Hepatocyte (in vitro differentiated cells): ENCODE results near the gene CDK14. TPM values are rescaled to one million over a fixed set of nuclear protein-coding genes. Genes with fewer than 3 reads are reported as not detected.
A peak's percentile ranks its signal among the peaks of the same experiment; 100 is the strongest.

Source experiments
- DNase-seq: peaks from one replicate; pipeline ENCODE4 v3.0.0-alpha.2; 2016; ENCODE audit warnings: low spot score
- H2AFZ ChIP-seq: fragments of 200-600 bp; sonication (generic); 2 replicates; pipeline ENCODE4 v1.6.0; 2016; ENCODE audit warnings: antibody characterized with exemption, mild to moderate bottlenecking
- H3K27ac ChIP-seq: fragments of 200-600 bp; sonication (generic); 2 replicates; pipeline ENCODE4 v1.5.1; 2016; ENCODE audit warnings: mild to moderate bottlenecking
- H3K27me3 ChIP-seq: fragments of 200-600 bp; sonication (generic); 2 replicates; pipeline ENCODE4 v1.6.1; 2016
- H3K36me3 ChIP-seq: fragments of 200-600 bp; sonication (generic); replicated peaks from 2 replicates; pipeline ENCODE4 v1.5.1; 2016; ENCODE audit warnings: low read depth; ENCODE audit not compliant: insufficient read depth
- H3K4me1 ChIP-seq: fragments of 200-600 bp; sonication (generic); 2 replicates; pipeline ENCODE4 v1.5.1; 2016; ENCODE audit warnings: mild to moderate bottlenecking, moderate library complexity; ENCODE audit not compliant: insufficient read depth
- H3K4me2 ChIP-seq: fragments of 200-600 bp; sonication (generic); 2 replicates; pipeline ENCODE4 v1.6.0; 2016
- H3K4me3 ChIP-seq: fragments of 200-600 bp; sonication (generic); 2 replicates; pipeline ENCODE4 v1.5.1; 2016; ENCODE audit warnings: mild to moderate bottlenecking
- H3K79me2 ChIP-seq: fragments of 200-600 bp; sonication (generic); 2 replicates; pipeline ENCODE4 v1.6.0; 2017; ENCODE audit warnings: mild to moderate bottlenecking
- H3K9me2 ChIP-seq: fragments of 200-600 bp; sonication (generic); replicated peaks from 2 replicates; pipeline ENCODE4 v1.6.0; 2017; ENCODE audit warnings: mild to moderate bottlenecking; ENCODE audit not compliant: insufficient read depth
- H3K9me3 ChIP-seq: fragments of 200-600 bp; sonication (generic); 2 replicates; pipeline ENCODE4 v1.5.1; 2016; ENCODE audit warnings: low read depth, mild to moderate bottlenecking
- H4K20me1 ChIP-seq: fragments of 200-600 bp; sonication (generic); 2 replicates; pipeline ENCODE4 v1.6.0; 2016; ENCODE audit warnings: mild to moderate bottlenecking; ENCODE audit not compliant: insufficient read depth, poor library complexity, severe bottlenecking
- CTCF ChIP-seq: fragments of 200-600 bp; sonication (generic); IDR thresholded peaks from 2 replicates; pipeline ENCODE4 v1.5.1; 2016; ENCODE audit warnings: antibody characterized with exemption, mild to moderate bottlenecking; ENCODE audit not compliant: poor library complexity
- EZH2 ChIP-seq: fragments of 200-600 bp; sonication (generic); IDR thresholded peaks from 2 replicates; pipeline ENCODE4 v1.6.1; 2016; ENCODE audit warnings: antibody characterized with exemption, mild to moderate bottlenecking, borderline replicate concordance
- EZH2phosphoT487 ChIP-seq: fragments of 200-600 bp; sonication (generic); IDR thresholded peaks from one replicate; pipeline ENCODE4 v1.6.1; 2018; ENCODE audit warnings: antibody characterized with exemption, mild to moderate bottlenecking, low read depth, moderate library complexity; ENCODE audit not compliant: unreplicated experiment, severe bottlenecking
- WGBS: methylation state at CpG from one replicate; pipeline ENCODE4 v1.1.6; 2016; ENCODE audit warnings: low lambda C conversion rate; ENCODE audit errors: missing lambda C conversion rate; 5-methylcytosine and 5-hydroxymethylcytosine counted together
- polyA plus RNA-seq: library from polyadenylated mRNA; unstranded; fragments of >200 nt; fragmentation: Nextera tagmentation; extraction: Ambion mirVana; gene quantifications from 2 replicates; pipeline ENCODE4 v1.2.1, GENCODE V29; 2016
- total RNA-seq: library from RNA; depleted of rRNA; stranded (reverse); fragments of >200 nt; gene quantifications from 2 replicates; pipeline ENCODE4 v1.2.3, GENCODE V29; 2014

CDK14 gene
- total and polyA plus RNA-seq, 2 experiments from 2014 or later = 8.6 to 23.5 TPM

- H4K20me1 ChIP-seq = no peaks in the 10 kb centered on the region
Measured at GRCh38 chr7:90721869-90722431, 125.8 kb downstream of the CDK14 start.

DNA sequence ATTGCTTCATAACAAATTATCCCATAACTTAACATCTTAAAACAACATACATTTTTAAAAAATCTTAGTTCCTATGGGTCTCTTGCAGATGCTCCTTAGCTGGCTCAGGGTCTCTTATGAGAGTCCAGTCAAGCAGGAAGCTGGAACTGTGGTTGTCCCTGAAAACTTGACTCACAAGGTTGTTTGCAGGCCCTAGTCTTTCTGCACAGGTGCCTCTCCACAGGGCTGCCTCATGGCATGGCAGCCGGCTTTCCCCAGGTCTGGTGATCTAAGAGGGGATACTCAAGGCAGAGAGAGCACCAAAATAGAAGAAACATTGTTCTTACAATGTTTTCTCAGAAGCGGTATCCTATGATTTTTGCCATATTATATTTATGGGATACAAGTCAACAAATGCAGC lies 127.1 kb downstream of the CDK14 start:
- peak overlapping the region; percentile 79 for H3K27ac ChIP-seq
- no peak overlapping the region for H3K4me3 ChIP-seq
- no peak overlapping the region for H3K4me2 ChIP-seq
- H3K9me2 ChIP-seq = no peaks in the 10 kb centered on the region
- 94% methylated on average over 2 of the region's 2 CpGs for WGBS
- H3K9me3 ChIP-seq = no peaks in the 10 kb centered on the region
- peaks cover 53% of the 10 kb centered on the region for H3K4me1 ChIP-seq
- no peak for TF ChIP-seq EZH2phosphoT487
- TF ChIP-seq EZH2 = no peak
- no peak for TF ChIP-seq CTCF
- no peak overlapping the region for H2AFZ ChIP-seq
- H3K36me3 ChIP-seq = no peaks in the 10 kb centered on the region
- no peaks in the 10 kb centered on the region for H3K27me3 ChIP-seq
- DNase-seq = no peak
- no peaks in the 10 kb centered on the region for H4K20me1 ChIP-seq
- H3K79me2 ChIP-seq = peaks cover 36% of the 10 kb centered on the region

More at GRCh38 chr7:90721869-90722431, 125.8 kb downstream of the CDK14 start:
- peaks cover 36% of the 10 kb centered on the region for H3K79me2 ChIP-seq
- no peaks in the 10 kb centered on the region for H3K27me3 ChIP-seq
- no peaks in the 10 kb centered on the region for H3K36me3 ChIP-seq
- no peak overlapping the region for H3K4me3 ChIP-seq
- H3K9me3 ChIP-seq = no peaks in the 10 kb centered on the region
- no peaks in the 10 kb centered on the region for H3K9me2 ChIP-seq
- DNase-seq = no peak
- H3K4me2 ChIP-seq = peak overlapping the region; percentile 34
- WGBS = 98% methylated on average over 6 of the region's 7 CpGs
- H3K27ac ChIP-seq = peak overlapping the region; percentile 79
- no peak overlapping the region for H2AFZ ChIP-seq
- TF ChIP-seq CTCF (no peak), EZH2phosphoT487 (no peak), EZH2 (no peak)
- peaks cover 55% of the 10 kb centered on the region for H3K4me1 ChIP-seq

DNA sequence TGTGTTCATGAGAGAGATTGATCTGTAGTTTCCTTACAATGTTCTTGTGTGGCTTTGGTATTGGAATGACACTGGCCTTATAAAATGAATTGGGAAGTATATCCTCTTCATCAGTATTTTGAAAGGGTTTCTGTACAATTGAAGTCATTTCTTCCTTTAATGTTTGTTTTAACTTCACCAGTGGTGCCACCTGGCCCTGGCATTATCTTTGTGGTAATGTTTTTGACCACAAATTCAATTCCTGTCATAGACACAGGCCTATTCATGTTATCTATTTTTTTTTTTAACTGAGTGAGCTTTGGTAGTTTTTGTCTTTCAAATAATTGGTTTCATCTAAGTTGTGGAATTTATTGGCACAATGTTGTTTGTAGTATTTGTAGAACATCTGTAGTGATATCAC lies 127.7 kb downstream of the CDK14 start:
- H3K27me3 ChIP-seq = no peaks in the 10 kb centered on the region
- H3K9me3 ChIP-seq = no peaks in the 10 kb centered on the region
- no peak overlapping the region for H3K4me3 ChIP-seq
- no peak for DNase-seq
- peaks cover 40% of the 10 kb centered on the region for H3K79me2 ChIP-seq
- H2AFZ ChIP-seq = no peak overlapping the region
- TF ChIP-seq EZH2 = no peak
- no peak for TF ChIP-seq CTCF
- no peak for TF ChIP-seq EZH2phosphoT487
- H3K4me1 ChIP-seq = peaks cover 50% of the 10 kb centered on the region
- H3K36me3 ChIP-seq = no peaks in the 10 kb centered on the region
- H3K4me2 ChIP-seq = no peak overlapping the region
- H4K20me1 ChIP-seq = no peaks in the 10 kb centered on the region
- H3K27ac ChIP-seq = no peak overlapping the region
- no peaks in the 10 kb centered on the region for H3K9me2 ChIP-seq

GRCh38 chr7:90726120-90726519 lies 130.0 kb downstream of the CDK14 start:
- 58% methylated on average over 2 of the region's 2 CpGs for WGBS
- H3K27ac ChIP-seq = peak overlapping the region; percentile 41
- DNase-seq = no peak
- TF ChIP-seq CTCF (no peak), EZH2phosphoT487 (no peak), EZH2 (no peak)
- H2AFZ ChIP-seq = no peak overlapping the region
- H3K27me3 ChIP-seq = no peaks in the 10 kb centered on the region
- peaks cover 33% of the 10 kb centered on the region for H3K4me1 ChIP-seq
- no peaks in the 10 kb centered on the region for H3K9me3 ChIP-seq
- peak overlapping the region; percentile 62 for H3K4me2 ChIP-seq
- no peak overlapping the region for H3K4me3 ChIP-seq
- no peaks in the 10 kb centered on the region for H3K9me2 ChIP-seq
- H4K20me1 ChIP-seq = no peaks in the 10 kb centered on the region
- peaks cover 59% of the 10 kb centered on the region for H3K79me2 ChIP-seq
- H3K36me3 ChIP-seq = no peaks in the 10 kb centered on the region
